A549 treated with ZK216348 at 1 μM for 4 hours (cell line): ENCODE data around the gene ARG2. TPM values are rescaled to one million over a fixed set of nuclear protein-coding genes. Genes with fewer than 3 reads are reported as not detected.

Source experiments
- total RNA-seq: library from RNA; stranded (reverse); fragments of 200-300 nt; extraction: Qiagen RNA extraction; gene quantifications from 5 replicates; pipeline ENCODE4 v1.2.3, GENCODE V29; 2022; ENCODE audit warnings: low read depth

Gene ARG2
- 1.4 to 2.6 TPM (median 2.2 TPM) in 5 replicates for total RNA-seq

DNA sequence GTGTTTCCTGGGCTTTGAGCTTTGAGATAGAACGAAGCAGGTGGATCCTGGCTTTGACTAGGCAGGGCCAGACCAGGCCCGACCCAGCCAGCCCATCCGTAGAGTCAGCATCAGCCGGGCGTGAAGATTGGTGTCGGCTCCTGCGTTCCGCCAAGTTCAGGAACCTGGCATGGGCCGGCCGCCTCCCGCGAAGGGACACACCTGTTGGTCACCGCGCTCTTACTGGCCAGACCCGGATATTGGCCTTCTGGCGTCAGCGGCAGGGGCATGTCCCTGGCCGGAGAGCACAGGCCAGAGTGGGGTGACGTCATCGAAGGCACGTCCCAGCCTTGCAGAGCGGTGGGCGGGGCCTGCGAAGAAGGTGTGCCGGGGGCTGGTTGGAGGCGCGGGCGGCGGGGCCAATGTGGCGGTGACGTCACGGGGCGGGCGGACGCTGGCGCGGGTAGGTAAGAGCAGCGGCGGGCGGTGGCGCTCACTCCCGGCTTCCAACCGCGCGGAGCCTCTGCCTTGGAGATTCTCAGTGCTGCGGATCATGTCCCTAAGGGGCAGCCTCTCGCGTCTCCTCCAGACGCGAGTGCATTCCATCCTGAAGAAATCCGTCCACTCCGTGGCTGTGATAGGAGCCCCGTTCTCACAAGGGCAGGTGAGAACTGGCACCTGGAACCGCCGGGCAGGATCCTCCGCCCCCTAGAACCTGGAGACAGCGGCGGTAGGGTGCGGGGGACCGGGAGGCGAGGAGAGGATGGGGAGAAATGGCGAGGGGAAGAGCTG lies at the start of gene ARG2:
TSS of gene ARG2 (plus strand) at position 475 of the 771 bp plus-strand sequence. CDS start at position 533, 58 bp downstream.

DNA sequence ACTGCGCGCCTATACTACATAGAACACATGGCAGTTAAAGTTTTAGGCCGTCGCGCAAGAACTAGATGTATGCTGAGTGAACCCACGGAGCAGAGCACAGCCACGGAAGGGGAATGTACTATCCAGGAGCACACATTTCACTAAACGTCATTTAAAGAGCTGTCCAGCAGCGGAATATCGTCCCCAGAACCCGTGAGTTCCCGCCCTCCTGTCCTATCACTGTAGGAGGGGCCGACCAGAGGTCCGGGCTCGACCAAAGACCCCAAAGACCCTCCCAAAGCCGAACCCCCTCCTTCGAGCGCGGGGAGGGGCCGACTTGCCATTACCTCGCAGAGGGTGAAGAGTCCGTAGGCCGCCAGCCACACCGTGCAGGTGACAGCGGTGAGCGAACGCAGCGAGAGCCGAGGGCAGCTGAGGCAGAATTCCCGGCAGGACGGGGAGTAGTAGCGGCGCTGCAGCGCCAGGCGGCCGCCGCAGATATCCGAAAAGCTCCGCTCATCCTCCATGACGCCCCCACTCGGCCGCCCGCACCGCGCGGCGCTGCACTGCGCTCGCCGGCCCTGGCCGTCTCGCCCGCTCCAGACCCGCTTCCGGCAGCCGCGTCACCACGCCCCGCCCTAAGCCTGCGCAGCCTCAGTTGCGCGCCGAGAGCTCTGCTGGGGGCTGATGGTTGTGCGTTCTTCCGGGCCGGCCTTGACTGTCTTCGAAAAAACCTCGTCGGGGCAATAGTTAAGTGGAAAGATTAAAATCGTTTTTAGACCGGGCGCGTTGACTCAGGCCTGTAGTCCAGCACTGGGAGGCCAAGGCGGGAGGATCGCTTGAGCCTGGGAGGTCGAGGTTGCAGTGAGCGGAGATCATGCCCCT lies 19.8 kb upstream of the ARG2 start, which contains the start of gene PIGH:
TSS of gene PIGH (minus strand) at position 571 of the 864 bp plus-strand sequence. CDS start at position 506, 65 bp downstream.

DNA sequence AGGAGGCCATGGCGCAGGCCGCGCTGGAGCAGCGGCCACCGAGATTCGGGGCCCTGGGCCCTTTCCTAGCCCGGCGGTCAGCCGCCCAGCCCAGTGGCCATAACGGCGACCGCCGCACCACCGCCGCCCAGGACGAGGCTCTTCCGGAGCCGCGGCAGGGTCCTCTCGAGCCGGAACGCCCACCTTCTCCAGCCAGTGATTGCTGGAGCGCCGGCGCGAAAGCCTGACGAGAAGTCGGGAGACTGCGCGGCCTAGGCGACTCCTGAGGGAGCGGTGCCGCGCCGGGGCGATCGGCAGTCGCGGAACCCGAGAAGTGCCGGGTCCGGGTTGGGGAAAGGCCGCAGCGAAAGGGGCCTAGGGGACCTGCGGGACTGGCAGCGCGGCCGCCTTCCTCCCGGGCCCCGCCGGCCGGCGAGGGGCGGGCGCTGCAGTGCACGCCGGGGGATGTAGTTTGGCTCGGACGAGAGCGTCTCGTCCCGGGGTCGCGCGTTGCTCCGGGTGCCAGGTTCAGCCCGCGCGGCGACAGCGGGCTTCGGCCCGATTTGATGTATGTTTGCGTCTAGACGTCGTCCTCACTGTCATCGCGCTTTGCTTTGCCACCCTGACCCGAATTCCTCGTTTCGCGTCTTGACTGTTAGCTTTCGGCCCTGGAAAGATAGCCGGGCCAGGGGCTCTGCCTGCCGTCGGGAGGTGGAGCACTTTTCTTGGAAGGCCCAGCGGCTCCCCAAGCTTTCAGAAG lies 54.9 kb downstream of the ARG2 start, which contains the start of gene VTI1B:
TSS of gene VTI1B (minus strand) at position 153 of the 739 bp plus-strand sequence. CDS start at position 10, 143 bp downstream.

DNA sequence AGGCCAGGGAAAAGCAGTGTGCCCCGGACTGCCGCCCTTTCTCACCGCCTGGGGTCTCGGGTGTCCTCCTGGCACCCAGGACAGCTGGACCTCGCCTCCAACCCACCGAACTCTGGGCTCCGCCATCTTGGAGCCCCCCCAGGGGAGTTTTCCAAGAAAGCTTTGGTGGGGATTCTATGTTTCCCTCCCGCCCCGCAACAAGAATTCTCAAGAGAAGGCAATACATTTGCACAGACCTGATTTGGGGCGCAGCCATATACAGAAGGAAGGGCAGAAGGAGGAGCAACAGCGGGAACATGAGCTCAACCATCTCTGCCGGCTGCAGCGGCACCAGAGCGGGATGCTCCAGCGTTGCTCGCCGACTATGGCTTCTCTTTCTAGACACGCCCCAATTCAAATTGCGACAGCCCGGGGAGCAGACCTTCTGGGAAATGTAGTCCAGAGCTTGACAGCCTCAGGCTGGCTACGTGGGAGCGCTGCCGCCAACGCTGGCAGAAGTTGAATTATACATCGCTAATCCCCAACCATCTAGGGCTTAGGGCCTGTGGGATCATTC lies 75.8 kb downstream of the ARG2 start, which contains the start of gene RDH11:
TSS of gene RDH11 (minus strand) at position 371 of the 556 bp plus-strand sequence. CDS start at position 310, 61 bp downstream.

Other genes starting within 250 kb of the ARG2 start
- gene PLEK2, start 207.8 kb upstream of the ARG2 start, total RNA-seq: 18.2 to 25.9 TPM (median 20.9 TPM) in 5 replicates
- 0.15 to 0.24 TPM (median 0.18 TPM) in 5 replicates for gene TMEM229B, start 131.2 kb upstream of the ARG2 start, total RNA-seq
- 3.3 to 5.4 TPM (median 3.7 TPM) in 5 replicates for gene PLEKHH1, start 86.6 kb upstream of the ARG2 start, total RNA-seq
- 17.3 to 23.0 TPM (median 18.7 TPM) in 5 replicates for gene PIGH, start 19.7 kb upstream of the ARG2 start, total RNA-seq
- 79.6 to 91.7 TPM (median 84.9 TPM) in 5 replicates for gene VTI1B, start 54.7 kb downstream of the ARG2 start, total RNA-seq
- gene RDH11, start 75.8 kb downstream of the ARG2 start, total RNA-seq: 56.0 to 64.2 TPM (median 61.5 TPM) in 5 replicates
- 0.25 TPM in 1 of 5 replicates, not detected in the others for gene RDH12, start 82.0 kb downstream of the ARG2 start, total RNA-seq
- gene ZFYVE26, start 196.7 kb downstream of the ARG2 start, total RNA-seq: 4.9 to 6.3 TPM (median 5.4 TPM) in 5 replicates
- 3.1 to 6.1 TPM (median 4.3 TPM) in 5 replicates for gene RAD51B, start 199.9 kb downstream of the ARG2 start, total RNA-seq